GM18519 (cell line): ENCODE data around the gene APOE.

Experiments
- ATAC-seq: cut with Tn5 transposase; IDR thresholded peaks from one replicate; pipeline ENCODE4 v1.9.1; 2021; ENCODE audit warnings: mild to moderate bottlenecking, moderate library complexity; ENCODE audit not compliant: unreplicated experiment, low FRiP score

The APOE gene

GRCh38 chr19:44948763-44949374 lies 43.3 kb downstream of the APOE start:
- no peak for ATAC-seq

GRCh38 chr19:44949550-44949949 lies 44.0 kb downstream of the APOE start:
- no peak for ATAC-seq

GRCh38 chr19:44951179-44952159 lies 45.9 kb downstream of the APOE start:
- no peak for ATAC-seq

GRCh38 chr19:44954278-44954648 lies 48.7 kb downstream of the APOE start:
- no peak for ATAC-seq

GRCh38 chr19:44954649-44955504 lies 49.3 kb downstream of the APOE start, which contains the start of gene CLPTM1:
TSS of gene CLPTM1 (plus strand) at chr19:44955380. CDS start at chr19:44955396, 16 bp downstream.
- ATAC-seq, result peak; percentile 66

GRCh38 chr19:44955505-44956439 lies 50.2 kb downstream of the APOE start:
- ATAC-seq, result peak; percentile 2

- ATAC-seq, result no peak
Observed at GRCh38 chr19:44957526-44957925, 51.9 kb downstream of the APOE start.

GRCh38 chr19:44958090-44958489 lies 52.5 kb downstream of the APOE start:
- ATAC-seq, result no peak
